NCI-H2227 treated with DMSO at 0.1 percent for 48 hours (cell line): Measurements from ENCODE around the gene THRA.
"Not testable (repeated sequence)": the region's sequence is repeated elsewhere in the genome, so short reads cannot be mapped to it uniquely, and the experiment has no call there.

Experiments
- DNase-seq: peaks from one replicate; lab custom pipeline; 2025; lab: John Stamatoyannopoulos, UW

Gene THRA

DNA sequence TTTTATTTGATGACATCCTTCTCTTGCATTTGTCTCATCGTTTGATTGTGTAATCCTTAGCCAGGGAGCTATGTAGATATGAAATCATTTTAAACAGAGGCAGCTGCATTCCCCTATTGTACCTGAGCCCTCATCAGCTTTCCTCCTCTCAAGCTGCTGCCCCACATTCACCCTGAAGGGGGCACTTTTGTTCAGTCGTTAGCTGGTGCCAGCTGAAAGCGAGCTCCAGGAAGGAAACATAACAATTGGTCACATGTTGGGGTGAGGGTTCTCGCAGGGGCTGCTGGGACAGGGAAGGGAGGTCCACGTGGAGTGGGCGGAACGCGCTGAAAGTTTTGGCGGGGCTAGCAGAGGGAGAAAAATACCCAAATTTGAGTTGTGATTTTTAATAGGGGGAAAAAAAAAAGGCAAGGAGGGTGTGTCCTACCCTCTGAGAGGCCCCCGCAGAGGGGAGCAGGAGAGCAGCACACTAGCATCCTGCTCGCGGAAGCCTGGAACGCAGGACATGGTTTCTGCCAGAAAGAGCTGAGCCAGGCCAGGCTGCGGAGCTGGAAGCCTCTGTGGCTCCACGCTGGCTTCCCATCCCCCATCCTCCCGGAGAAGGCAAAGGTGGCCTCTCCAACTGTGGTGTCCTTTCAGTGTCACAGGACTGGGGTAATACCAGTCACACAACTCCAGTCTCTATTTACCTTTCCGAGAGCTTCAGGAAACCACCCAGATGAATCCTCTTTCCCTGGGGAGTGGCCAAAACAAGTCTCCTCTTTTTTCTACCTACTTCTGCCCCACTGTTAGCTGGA, 50.5 kb downstream of the THRA start:
- peak; percentile 94 for DNase-seq

DNA sequence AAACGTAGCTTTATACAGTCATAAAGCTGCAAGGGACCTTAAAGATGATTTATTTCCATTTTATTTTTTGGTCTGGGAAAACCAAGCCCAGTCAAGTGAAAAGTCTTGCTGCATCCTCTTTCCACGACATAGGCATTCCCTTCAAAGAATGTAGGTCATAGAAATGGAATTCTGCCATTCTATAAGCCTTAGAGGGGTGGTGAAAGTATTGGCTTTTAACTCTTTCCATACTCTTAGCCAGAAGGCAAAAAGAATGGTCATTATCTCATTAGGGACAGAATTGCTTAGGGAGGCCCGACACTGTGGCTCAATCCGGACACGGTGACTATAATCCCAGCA, 51.1 kb downstream of the THRA start:
- DNase-seq = no peak

DNA sequence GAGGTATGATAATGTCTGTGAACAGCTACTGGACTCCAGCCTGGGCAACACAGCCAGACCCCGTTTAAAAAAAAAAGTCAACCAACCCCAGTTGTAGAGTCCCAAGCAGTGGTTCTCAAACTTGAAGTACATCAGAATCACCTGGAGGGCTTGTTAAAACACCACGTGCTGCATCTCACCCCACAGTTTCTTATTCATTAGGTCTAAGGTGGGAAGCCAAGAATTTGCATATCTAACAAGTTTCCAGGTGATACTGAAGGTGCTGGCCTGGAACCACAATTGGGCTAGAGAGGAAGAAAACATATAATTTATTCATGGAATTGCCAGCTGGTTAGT, 52.3 kb downstream of the THRA start:
- DNase-seq = no peak

DNA sequence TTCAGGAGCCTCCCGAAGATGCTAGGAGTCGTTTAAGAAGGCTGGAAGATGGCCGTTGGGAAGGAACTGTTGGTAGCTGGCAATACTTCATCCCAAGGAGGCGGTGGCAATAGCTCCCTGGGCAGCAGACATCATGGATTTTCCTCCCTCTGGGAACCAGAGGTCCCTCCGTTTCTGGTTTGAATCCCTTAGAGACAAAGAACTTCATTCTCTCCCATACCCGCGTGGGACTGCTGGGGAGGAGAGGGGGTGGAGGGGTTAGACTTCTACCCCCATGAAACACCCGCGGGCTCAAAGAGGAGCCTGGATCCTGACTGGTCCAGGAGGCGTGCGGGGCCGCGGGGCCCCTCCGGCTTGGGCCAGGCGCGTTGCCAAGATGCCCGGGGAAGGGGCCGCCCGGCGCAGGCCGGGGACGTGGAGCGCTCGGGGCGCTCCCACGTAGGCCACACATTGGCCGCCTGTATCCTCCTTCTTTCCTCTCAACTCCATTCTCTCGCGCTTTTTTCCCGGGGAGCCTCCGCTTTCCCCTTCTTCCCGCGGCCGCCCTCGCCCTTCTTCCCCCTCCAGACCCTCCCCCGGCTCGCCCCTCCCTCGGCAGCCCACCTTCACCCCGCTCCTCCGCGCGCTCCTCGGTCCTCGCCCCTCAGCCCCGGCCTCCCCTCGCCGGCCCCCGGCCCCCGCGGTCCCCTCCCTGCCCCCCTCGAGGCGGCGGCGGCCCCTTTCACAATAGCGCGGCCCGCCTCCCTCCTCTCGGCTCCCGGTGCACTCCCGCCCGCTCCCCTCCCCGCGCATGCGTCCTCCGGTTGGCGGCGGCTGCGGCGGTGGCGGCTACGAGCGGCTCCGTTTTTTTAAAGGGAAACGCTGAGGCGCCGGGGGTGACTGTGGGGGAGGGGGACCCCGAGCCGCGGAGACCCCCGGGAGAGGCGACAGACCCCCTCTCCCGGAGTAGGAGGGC, 58.7 kb downstream of the THRA start, which contains the start of gene MSL1:
Gene MSL1 (plus strand): TSS at position 791 of the 955 bp plus-strand sequence. CDS start 642 bp downstream, outside the sequence.
- DNase-seq = peak; percentile 76

DNA sequence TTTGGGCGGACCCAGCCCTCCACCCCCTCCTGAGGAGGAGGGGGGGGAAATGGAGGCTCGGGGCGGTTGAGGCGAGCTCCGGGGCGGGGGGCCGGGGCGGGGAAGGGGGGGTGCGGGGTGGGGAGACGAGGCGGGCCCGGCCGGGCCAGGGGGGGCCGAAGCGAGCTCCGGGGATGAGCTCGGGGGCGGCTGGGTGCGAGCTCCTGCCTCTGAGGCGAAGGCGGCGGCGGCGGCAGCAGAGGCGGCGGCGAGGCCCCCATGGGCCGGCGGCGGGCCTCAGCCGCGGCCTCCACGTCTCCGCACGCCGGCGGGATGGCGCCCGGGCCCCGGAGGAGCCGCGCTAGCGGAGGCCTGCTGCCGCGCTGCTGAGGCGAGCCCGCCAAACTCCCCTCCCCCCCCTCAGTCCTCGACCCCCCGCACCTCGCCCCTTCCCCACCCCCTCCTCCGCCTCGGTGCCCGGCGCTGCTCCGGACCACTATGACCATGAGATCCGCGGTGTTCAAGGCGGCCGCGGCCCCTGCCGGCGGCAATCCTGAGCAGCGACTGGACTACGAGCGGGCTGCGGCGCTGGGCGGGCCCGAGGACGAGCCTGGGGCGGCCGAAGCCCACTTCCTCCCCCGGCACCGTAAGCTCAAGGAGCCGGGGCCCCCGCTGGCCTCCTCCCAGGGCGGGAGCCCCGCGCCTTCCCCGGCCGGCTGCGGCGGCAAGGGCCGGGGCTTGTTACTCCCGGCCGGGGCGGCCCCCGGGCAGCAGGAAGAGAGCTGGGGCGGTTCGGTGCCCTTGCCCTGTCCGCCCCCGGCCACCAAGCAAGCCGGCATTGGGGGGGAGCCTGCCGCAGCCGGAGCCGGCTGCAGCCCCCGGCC, 59.6 kb downstream of the THRA start:
- DNase-seq = peak; percentile 13

DNA sequence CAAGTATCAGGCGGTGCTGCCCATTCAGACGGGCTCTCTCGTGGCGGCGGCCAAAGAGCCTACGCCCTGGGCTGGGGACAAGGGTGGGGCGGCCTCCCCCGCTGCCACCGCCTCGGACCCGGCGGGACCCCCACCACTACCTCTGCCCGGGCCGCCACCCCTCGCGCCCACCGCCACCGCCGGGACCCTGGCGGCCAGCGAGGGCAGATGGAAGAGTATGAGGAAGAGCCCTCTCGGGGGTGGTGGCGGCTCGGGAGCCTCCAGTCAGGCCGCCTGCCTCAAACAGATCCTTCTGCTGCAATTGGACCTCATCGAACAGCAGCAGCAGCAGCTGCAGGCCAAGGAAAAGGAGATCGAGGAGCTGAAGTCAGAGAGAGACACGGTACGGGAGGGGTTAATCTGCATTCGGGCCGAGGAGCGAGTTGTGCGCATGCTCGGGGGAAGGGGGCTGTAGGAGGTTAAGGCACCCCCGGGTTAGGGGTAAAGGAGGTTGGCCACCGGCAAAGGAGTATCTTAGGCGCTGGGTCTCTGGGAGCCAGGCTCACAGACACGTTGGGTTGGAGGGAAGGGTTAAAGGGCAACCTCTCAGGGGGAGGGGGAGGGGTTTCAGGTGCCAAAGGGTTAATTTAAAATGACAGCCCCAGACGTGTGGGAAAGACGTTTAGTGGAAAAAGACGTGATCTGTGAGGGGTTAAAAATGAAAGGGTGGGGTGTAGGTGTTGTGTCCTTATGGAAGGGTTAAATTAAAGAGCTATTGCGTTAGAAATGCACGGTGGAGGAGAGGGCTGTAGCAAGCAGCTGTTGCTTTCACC, 60.4 kb downstream of the THRA start:
- DNase-seq = peak; percentile 39

DNA sequence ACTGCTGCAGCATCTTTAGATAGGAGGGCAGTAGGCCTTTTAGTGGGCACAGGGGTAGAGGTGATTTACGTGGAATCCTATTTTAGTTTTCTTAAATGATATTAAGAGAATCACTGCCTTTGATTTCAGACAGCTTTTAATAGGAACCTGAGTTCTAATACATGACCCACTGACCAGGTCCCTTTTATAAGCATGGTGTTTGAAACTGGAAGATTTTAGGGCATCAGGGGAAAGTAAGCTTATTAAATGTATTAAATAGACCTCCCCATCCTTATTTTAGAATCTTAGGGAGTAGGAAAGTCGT, 61.0 kb downstream of the THRA start:
- no peak for DNase-seq

DNA sequence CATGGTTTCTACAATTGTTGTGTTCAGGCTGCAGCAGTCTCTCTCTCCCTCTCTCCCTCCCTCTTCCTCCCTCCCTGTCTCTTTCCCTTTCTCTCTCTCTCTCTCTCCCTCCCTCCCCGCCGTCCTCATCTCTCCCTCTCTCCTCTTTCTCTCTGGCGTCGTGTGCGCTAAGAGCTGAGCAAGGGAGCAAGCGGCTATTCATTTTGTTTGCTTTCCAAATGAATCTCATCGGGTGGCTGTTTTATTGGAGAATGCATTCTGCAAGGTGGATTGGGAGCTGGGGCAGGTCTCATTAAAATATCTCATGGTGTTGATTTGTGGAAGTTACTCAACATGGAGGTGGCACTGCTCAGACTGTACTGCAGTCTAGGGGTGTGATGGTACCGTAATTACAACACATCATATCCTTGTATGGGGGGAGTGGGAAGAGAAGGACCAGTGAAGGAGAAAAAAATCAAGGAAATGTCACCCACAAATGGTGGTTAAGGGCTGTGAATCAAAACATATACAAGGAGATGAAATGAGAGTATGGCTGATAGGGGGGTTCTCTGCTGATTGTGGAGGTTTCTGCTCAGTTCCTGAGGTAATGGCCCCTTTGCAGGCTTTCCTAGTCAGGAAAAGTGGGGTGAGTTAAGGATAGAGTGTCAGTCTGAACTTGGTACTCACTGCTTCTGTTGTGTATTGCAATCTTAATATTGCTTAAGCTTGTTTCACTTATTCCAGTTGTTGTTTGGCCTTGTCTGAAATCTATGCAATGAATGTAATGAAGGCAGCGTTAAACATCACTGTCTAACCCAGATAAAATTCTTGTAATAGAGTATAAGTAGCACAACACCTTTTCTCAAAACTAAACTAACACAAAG, 61.7 kb downstream of the THRA start:
- DNase-seq = peak; percentile 12

DNA sequence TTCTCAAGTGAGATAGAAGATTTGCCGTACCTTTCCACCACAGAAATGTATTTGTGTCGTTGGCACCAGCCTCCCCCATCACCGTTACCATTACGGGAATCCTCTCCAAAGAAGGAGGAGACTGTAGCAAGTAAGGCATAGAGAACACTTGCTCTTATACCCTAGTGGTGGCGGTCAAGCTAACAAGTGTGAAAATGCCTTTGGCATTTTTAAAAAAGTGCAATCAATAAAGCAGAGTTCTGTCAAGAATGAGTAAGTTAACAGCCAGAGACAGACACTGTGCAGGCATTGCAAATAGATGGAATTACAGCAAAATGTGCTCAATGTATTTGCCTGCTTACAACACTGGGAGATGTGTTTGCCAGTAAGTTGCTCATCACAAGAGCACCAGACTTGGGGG, 66.7 kb downstream of the THRA start:
- no peak for DNase-seq

DNA sequence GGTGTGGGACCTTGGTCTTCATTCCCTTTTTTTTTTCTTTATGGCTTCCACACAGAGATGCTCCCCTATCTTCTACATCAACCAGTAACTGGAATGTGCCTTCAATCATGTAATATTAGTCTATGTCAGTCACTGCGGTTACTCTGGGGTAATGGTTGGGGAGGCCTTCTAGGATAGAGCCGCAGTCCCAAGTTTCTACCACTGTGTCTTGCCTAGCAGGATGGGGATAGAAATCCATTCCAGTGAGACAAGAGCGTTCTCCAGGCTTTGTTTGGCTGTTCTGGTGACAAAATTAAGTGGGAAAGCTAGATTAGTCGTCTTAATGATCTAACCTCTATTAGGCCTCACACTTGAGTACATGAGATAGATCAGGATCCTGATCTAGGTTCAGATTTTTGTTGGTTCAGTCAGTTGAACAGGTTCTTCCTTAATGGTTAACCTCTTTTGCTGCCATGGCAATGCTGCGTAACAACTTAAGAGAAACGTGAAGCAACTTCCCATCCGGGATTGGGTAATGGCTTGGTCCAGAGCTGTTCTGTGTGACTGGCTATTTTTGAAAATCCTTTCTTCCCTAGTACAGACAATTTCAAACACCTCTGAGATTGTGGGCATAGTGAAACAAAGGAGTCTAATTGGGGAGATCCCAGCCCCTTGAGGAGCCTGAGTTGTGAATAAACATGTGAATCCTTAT, 67.7 kb downstream of the THRA start:
- DNase-seq = no peak

DNA sequence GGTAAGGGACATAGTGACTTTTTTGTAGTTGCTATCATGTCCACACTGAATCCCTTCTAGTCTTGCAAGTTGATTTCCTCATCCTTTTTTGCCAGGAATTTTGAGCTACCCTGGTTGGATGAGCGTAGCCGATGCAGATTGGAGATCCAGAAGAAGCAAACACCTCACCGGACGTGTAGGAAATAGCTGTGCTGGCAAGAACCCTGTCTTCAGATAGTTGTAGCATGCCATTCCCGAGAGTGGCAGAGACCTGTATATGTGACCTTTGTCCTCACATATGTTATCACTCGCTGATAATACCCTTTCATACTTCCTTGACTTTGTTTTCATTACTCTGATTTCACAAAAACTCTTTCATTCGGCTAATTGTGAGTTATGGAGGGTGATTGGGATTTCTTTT, 71.4 kb downstream of the THRA start:
- DNase-seq = no peak

DNA sequence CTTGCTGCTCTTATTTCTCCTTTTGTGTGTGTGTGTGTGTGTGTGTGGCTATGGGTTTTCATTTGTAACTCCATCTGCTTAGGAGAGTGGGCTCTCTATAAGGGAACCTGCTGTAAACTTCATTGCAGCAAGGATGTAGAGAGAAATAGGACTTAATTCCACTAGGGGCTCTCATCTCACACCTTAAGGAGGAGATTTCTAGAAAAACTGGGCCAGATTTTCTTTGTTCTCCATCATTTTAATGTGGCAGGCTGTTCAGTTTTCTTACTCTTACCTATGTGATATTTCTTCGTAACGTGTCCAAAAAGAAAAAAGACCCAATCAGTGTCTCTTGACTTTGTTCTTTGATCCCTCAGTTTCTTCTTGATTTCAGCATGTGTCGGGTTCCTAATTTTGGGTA, 73.1 kb downstream of the THRA start:
- DNase-seq = no peak

DNA sequence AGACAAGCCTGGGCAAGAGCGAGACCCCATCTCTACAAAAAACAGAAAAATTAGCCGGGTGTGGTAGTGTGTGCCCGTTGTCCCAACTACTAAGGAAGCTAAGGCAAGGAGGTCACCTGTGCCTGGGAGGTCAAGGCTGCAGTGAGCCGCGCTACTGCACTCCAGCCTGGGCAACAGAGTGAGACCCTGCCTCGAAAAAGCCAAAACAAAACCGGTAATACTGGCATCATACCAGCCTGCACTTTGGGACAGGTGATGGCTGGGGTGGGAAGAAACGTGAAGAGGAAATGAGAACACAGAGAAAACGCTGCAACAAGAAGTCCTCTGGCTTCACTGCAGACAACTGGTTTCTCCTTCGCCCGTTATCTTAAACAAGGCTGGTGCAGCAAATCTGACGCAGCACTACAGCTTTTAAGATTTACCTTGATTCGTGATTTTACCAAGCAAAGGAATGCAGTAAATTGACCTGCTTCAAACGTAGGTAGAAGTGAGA, 76.8 kb downstream of the THRA start:
- no peak for DNase-seq

DNA sequence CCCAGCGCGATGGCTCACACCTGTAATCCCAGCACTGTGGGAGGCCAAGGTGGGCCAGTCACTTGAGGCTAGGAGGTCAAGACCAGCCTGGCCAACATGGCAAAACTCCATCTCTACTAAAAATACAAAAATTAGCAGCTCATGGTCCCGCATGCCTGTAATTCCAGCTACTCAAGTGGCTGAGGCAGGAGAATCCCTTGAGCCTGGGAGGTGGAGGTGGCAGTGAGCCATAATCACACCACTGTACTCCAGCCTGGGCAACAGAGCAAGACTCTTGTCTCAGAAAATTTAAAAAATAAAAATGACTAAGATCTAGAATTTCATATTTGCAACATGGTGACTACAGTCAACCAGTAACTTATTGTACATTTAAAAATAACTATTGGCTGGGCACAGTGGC, 80.4 kb downstream of the THRA start:
- DNase-seq = not testable (repeated sequence)
